ENCODE data around the gene ELOVL7. TPM values are rescaled to one million over a fixed set of nuclear protein-coding genes. Genes with fewer than 3 reads are reported as not detected.

Gene ELOVL7
- total RNA-seq, 1 experiment from 2014 or later, result 2.5 TPM

GRCh38 chr5:60710362-60710761, 133.7 kb downstream of the ELOVL7 start:
- Histone ChIP-seq H3K79me2 (ENCODE audit: insufficient read depth, low read length) (no peaks in the 10 kb centered on the region), H4K8ac (replicated peaks; ENCODE audit: insufficient read length, low read depth, low read length) (no peak overlapping the region), H3K4ac (ENCODE audit: low read depth, low read length) (no peak overlapping the region), H4K91ac (ENCODE audit: insufficient read length, low read depth, low read length) (no peak overlapping the region), H2BK120ac (ENCODE audit: low read depth, low read length, poor library complexity, severe bottlenecking) (no peak overlapping the region), H2AK5ac (ENCODE audit: insufficient read length, low read length) (no peak overlapping the region), H3K4me2 (ENCODE audit: insufficient read depth, insufficient read length, low read length) (no peak overlapping the region), H3K79me1 (ENCODE audit: insufficient read depth, low read depth, low read length, poor library complexity, severe bottlenecking) (no peaks in the 10 kb centered on the region), H3K27ac (ENCODE audit: insufficient read length, low read depth, low read length) (no peak overlapping the region), H3K56ac (ENCODE audit: insufficient read length, low read depth, low read length) (no peak overlapping the region), H2BK12ac (ENCODE audit: insufficient read length, low read depth, low read length) (no peak overlapping the region), H3K18ac (ENCODE audit: insufficient read length, low read depth, low read length) (no peak overlapping the region), H3T11ph (ENCODE audit: low read length) (no peak overlapping the region), H2BK20ac (ENCODE audit: low read depth, low read length, poor library complexity, severe bottlenecking) (no peak overlapping the region), H4K5ac (ENCODE audit: insufficient read length, low read depth, low read length) (no peak overlapping the region), H3K9ac (ENCODE audit: extremely low read depth, insufficient read length, low read length) (no peak overlapping the region), H3K9me3 (ENCODE audit: control insufficient read depth, low read depth, low read length) (no peaks in the 10 kb centered on the region), H2BK15ac (ENCODE audit: low read depth, low read length) (no peak overlapping the region), H2BK5ac (ENCODE audit: insufficient read length, low read length) (no peak overlapping the region), H4K20me1 (ENCODE audit: control insufficient read depth, insufficient read depth, insufficient read length) (no peaks in the 10 kb centered on the region), H3K14ac (ENCODE audit: insufficient read depth, low read length) (no peak overlapping the region), H3K4me1 (ENCODE audit: insufficient read depth, low read length) (no peaks in the 10 kb centered on the region), H3K27me3 (ENCODE audit: insufficient read depth, low read length) (no peaks in the 10 kb centered on the region), H3K23ac (ENCODE audit: insufficient read length, low read depth, low read length) (no peak overlapping the region), H2AFZ (ENCODE audit: low read length) (no peak overlapping the region), H3K23me2 (ENCODE audit: insufficient read length, low read depth, low read length, poor library complexity, severe bottlenecking) (no peaks in the 10 kb centered on the region)
- no CpG with 5 or more reads among the region's 3 CpGs for WGBS (ENCODE audit: extremely low coverage, insufficient read length, low lambda C conversion rate)
- TF ChIP-seq CTCF (conservative IDR thresholded peaks at IDR 0.05), result no peak
- peaks cover 0 to 2% (median 0%) of the 10 kb centered on the region in 3 experiments; a peak in 1 of 7 replicates for H3K36me3 Mint-ChIP-seq (ENCODE audit: insufficient read depth in 1 of 3, low read depth in 3 of 3)
- no peak overlapping the region for H3K4me3 Mint-ChIP-seq
- no peak overlapping the region for H3K27ac Mint-ChIP-seq
- H3K27me3 Mint-ChIP-seq (ENCODE audit: low read depth), result peaks cover 4% of the 10 kb centered on the region; the same call in 1 of the 2 replicates
- DNase-seq, result no peak
- H3K4me1 Mint-ChIP-seq, result no peaks in the 10 kb centered on the region
- H3K9me3 Mint-ChIP-seq, result peaks cover 3 to 12% of the 10 kb centered on the region in 2 experiments; a peak in 3 of 5 replicates
